GM19372 (cell line): ENCODE results near the gene SLC52A3.
"Not testable (repeated sequence)": the region's sequence is repeated elsewhere in the genome, so short reads cannot be mapped to it uniquely, and the experiment has no call there.

Source experiments
- ATAC-seq: cut with Tn5 transposase; IDR thresholded peaks from one replicate; pipeline ENCODE4 v1.9.1; 2021; ENCODE audit warnings: mild to moderate bottlenecking, low read depth, moderate library complexity; ENCODE audit not compliant: unreplicated experiment

The SLC52A3 gene

DNA sequence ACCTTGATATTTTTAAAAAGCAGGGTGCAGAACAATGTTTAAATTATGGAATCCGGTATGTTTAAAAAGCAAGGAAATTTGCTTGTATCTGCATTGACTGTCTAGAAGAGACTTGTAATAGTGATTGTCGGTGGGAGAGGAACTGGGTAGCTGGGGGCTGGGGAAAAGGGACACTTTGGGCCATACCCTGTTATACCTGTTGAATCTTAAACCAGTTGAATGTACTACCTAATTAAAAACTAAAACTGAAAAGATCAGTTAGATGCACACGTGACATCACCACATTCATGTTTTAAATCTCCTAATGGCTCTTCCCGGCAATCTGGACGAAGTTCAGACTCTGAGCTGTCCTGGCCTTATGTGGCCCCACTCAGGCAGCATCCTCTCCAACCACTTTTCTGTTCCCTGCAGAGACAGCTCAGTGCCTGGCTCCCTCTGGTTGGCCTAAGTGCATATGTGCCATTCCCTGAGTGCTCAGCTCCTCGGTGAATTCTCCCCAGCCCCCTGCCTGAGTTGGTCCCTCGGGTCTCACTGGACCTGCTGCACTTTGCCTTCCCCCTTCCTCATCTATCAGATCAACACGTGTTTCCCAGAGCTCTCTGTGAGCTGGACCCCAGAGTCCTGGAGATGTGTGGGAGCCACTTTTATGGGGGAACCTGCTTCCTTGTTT lies 36.3 kb downstream of the SLC52A3 start:
- no peak for ATAC-seq

DNA sequence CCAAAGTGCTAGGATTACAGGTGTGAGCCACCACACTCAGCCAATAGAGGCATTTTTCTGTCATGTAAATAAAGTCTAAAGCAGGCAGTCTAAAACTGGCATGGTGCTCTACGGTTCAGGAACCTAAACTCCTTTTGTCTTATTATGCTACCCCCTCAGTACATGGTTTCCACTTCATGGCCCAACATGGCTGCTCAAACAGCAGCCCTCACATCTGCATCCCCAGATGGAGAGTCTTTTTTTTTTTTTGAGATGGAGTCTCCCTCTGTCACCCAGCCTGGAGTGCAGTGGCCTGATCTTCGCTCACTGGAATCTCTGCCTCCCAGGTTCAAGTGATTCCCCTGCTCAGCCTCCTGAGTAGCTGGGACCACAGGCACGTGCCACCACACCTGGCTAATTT lies 38.3 kb downstream of the SLC52A3 start:
- ATAC-seq = no peak

- no peak for ATAC-seq
These were observed 39.9 kb downstream of the SLC52A3 start for GRCh38 chr20:728256-728944.

DNA sequence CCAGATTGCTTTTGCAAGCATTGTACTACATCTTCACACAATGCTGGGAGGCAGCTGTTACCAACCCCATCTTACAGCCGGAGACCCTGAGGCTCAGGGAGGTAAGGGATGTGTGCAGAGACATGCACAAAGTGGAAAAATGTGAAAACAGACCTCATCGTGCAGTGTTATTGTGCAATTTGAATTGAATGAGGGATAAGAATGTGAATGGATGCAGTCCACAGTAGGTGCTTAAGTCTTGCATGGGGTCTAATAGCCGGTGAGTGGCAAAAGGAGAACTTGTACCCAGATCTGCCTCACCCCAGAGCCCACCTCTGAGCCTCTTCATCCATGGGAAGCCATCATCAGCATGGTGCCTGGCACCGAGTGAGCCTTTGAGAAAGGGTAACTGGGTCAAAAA lies 42.1 kb downstream of the SLC52A3 start:
- ATAC-seq = no peak

GRCh38 chr20:725491-725890 lies 42.8 kb downstream of the SLC52A3 start:
- ATAC-seq = no peak

- ATAC-seq = not testable (repeated sequence)
These were observed 43.5 kb downstream of the SLC52A3 start for GRCh38 chr20:724797-725196.

- no peak for ATAC-seq
These were observed 44.5 kb downstream of the SLC52A3 start for GRCh38 chr20:723756-724155.

DNA sequence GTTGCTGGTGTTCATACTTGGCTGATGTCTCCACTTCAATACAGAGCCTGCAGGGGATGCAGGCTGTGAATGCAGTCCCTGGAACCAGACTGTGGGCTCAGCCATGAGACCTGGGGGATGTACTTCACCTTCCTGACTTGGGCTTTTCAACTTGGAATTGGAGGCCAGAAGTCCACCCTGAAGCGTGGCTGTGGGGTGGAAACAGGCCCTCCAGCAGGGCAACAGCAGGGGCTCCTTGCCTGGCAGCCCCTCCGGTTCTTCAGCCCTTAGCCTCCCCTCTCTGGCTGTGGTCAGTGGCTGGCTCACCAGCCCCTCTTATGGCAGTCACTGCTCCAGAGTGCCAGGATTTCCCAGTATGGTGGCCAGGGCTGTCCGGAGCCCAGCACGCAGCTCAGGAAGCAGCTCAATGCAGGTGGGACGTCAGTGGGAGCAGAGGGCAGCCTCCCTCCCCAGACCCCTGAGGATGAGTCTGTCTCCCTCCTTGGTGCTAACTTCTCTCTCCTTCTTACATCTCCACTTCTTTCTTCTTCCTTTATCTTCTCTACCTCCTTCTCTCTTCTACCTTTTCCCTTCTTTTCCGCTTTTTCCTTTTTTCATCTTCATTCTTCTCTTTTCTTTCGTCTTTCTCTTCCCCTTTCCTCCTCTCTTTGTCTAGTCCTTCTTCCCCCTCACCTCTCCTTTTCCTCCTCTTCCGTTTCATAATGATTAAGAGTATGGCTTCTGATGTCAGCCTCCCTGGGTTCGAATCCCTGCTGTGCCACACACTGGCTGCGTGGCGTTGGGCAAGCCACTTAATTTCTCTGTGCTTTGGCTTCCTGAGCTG lies 45.3 kb downstream of the SLC52A3 start:
- no peak for ATAC-seq

GRCh38 chr20:721876-722275 lies 46.4 kb downstream of the SLC52A3 start:
- ATAC-seq = no peak

DNA sequence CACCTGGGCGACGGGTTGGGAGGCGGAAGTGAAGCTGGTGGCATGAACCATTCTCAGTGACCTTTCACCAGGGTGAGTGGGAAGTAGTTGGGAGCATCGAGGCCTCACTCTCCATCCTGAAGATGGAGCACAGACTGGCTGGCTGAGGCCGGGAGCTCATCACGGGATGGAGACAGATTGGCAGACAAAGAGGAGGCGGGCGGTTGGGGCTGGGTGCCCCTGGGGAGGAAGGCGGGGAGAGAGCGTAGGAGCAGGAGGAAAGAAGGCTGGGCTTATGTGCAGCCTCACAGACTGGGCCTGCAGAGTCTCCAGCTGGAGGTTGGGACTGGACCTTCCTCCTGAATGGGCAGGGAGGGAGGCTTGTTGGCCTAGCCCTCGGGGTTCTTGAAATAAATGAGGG lies 48.5 kb downstream of the SLC52A3 start:
- ATAC-seq = no peak

GRCh38 chr20:719068-719467 lies 49.2 kb downstream of the SLC52A3 start:
- no peak for ATAC-seq

DNA sequence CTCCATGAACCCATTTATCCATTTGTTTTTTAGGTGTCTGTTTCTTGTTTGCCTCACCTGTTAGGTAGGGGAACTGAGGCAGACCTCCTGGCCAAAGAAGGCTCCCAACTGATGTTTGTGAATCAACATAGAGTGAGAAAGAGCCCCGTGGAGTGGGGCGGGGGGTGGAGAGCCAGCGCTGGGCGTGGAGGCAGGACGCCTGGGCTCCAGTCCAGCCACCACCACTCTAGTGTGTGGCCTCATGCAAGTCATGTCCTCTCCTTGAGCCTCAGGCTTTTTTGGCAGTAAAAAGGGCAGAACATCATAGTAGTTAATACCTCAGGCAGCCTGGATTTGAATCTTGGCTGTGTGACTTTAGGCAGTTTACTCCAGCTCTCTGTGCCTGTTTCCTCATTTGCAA lies 50.5 kb downstream of the SLC52A3 start:
- no peak for ATAC-seq

DNA sequence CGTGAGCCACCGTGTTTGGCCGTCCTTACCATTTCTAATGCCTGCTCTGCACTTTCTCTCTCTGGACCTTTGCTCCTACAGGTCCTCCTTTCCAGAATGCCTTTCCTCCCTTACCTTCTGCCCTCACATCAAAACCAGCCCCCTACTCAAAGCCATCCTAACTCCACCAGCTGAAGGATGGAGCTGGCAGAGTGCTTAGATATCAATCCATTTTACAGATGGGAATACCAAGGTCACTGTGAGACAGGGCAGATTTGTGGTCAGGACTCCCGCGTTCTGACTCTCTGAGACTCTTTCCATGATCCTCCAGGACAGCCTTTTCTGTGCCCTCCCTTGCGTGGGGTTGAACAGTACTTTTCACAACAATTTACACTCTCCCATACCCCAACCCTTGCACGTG lies 51.0 kb downstream of the SLC52A3 start:
- no peak for ATAC-seq

- ATAC-seq = no peak
These were observed 53.8 kb downstream of the SLC52A3 start for GRCh38 chr20:714453-714852.

DNA sequence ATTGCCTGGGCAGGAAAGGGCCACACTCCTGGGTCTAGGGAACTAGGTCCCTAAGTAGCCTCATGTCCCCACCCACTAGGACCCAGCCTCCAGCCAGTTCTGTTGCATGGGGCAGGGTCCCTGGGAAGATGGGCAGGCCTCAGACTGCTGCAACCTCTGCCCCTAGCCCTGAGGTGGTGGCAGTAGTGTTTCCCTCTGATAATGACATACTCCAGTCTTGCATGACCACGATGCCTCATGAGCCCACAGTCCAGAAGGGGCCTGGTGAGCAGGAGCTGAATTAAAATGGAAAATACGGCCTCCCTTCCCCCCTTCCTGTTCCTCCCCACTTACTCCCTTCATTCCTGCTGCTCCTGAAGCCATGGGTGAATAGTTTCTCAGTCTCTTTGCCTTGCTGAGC lies 56.7 kb downstream of the SLC52A3 start:
- ATAC-seq = no peak

DNA sequence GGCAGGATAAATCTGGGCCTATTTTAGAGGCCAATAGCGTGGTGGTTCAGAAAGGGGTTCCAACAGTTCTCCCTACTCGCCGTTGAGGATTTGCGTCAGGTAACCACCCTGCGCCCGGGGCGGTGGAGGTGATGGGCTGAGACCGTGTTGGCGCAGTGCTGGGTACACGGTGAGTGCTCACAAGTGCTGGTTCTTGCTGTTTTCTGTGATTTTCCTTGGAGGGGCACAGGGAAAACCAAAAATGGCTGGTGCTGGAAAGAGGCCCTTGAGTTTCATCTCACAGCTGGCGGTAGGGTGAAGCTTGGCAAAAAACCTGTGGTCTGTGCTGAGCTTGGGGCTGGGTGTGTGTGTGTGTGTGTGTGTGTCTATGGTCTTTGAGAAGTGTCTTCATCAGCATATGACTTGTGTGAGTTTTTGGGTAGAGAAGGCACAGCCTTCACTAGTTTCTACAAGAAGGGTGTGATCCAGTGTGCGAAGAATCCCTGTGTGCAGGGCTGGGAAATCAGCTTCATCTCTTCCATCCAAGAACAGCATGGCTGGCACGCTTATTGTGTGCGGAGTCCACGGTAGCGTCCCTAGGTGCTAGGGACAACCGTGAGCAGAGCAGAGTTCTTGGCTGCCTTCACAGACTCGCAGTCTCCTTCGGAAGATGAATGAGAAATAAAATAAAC lies 57.4 kb downstream of the SLC52A3 start:
- no peak for ATAC-seq
